Keratinocyte (primary cell): ENCODE data around the gene GSTT4. TPM values are rescaled to one million over a fixed set of nuclear protein-coding genes. Genes with fewer than 3 reads are reported as not detected.

Source experiments
- DNase-seq: peaks from one replicate; pipeline ENCODE4 v3.0.0-alpha.2; 2011; ENCODE audit warnings: low read depth, missing footprints, low spot score
- FAIRE-seq: peaks from 2 replicates; lab custom pipeline; 2011; peaks lifted over from hg19 to GRCh38; lab: Jason Lieb, UNC
- H2AFZ ChIP-seq: 2 replicates; pipeline ENCODE4 v1.6.0; 2012; ENCODE audit warnings: low read length, control low read depth, inconsistent platforms; ENCODE audit not compliant: control insufficient read depth
- H3K27ac ChIP-seq: 2 replicates; pipeline ENCODE4 v1.5.1; 2011; ENCODE audit warnings: low read length; ENCODE audit not compliant: control insufficient read depth, insufficient read depth
- H3K27me3 ChIP-seq: 3 replicates; pipeline ENCODE4 v1.6.0; 2011; ENCODE audit warnings: low read length; ENCODE audit not compliant: control insufficient read depth, insufficient read depth; ENCODE audit errors: extremely low read depth
- H3K36me3 ChIP-seq, 2 experiments: 2 replicates in 1 of 2; 3 replicates in 1 of 2; pipeline ENCODE4 v1.5.1; 2011; ENCODE audit warnings: low read length in 2 of 2, mild to moderate bottlenecking in 1 of 2; ENCODE audit not compliant: control insufficient read depth in 2 of 2, insufficient read depth in 2 of 2; ENCODE audit errors: extremely low read depth in 1 of 2
- H3K4me1 ChIP-seq: 3 replicates; pipeline ENCODE4 v1.5.1; 2011; ENCODE audit warnings: low read length; ENCODE audit not compliant: control insufficient read depth, insufficient read depth; ENCODE audit errors: extremely low read depth
- H3K4me2 ChIP-seq: 3 replicates; pipeline ENCODE4 v1.6.0; 2011; ENCODE audit warnings: low read depth, low read length; ENCODE audit not compliant: control insufficient read depth, insufficient read depth; ENCODE audit errors: extremely low read depth
- H3K4me3 ChIP-seq, 3 experiments: fragments of 200-600 bp in 1 of 3; sonication (generic) in 1 of 3; 2 replicates in 2 of 3; 3 replicates in 1 of 3; pipeline ENCODE4 v1.5.1; 2011 to 2016; ENCODE audit warnings: low read length in 3 of 3, mild to moderate bottlenecking in 3 of 3, control low read depth in 2 of 3, inconsistent platforms in 1 of 3, low read depth in 1 of 3, mixed read lengths in 1 of 3, mixed run types in 1 of 3, moderate library complexity in 1 of 3; ENCODE audit not compliant: control insufficient read depth in 2 of 3, insufficient read depth in 2 of 3; ENCODE audit errors: extremely low read depth in 1 of 3
- H3K79me2 ChIP-seq: 2 replicates; pipeline ENCODE4 v1.6.0; 2012; ENCODE audit warnings: low read length; ENCODE audit not compliant: control insufficient read depth, insufficient read depth
- H3K9ac ChIP-seq: 3 replicates; pipeline ENCODE4 v1.6.0; 2011; ENCODE audit warnings: low read length; ENCODE audit not compliant: control insufficient read depth, insufficient read depth; ENCODE audit errors: extremely low read depth
- H3K9me1 ChIP-seq: 3 replicates; pipeline ENCODE4 v1.6.0; 2011; ENCODE audit warnings: low read length; ENCODE audit not compliant: control insufficient read depth, insufficient read depth; ENCODE audit errors: extremely low read depth
- H3K9me3 ChIP-seq: 2 replicates; pipeline ENCODE4 v1.5.1; 2012; ENCODE audit warnings: low read depth, low read length; ENCODE audit not compliant: control insufficient read depth
- H4K20me1 ChIP-seq: 3 replicates; pipeline ENCODE4 v1.6.0; 2011; ENCODE audit warnings: low read length; ENCODE audit not compliant: control insufficient read depth, insufficient read depth; ENCODE audit errors: extremely low read depth
- EZH2 ChIP-seq: IDR thresholded peaks from one replicate; pipeline ENCODE4 v1.6.1; 2012; ENCODE audit warnings: inconsistent platforms, mild to moderate bottlenecking, low read length, moderate library complexity
- dilution Hi-C: fragments of 300-500 bp; cut with MboI; formaldehyde crosslinking; loops from one replicate; pipeline ENCODE4 v1.7.0; 2020; ENCODE audit warnings: low sequenced_read_pairs; ENCODE audit not compliant: extremely low pct_ligation_motif_present
- polyA plus RNA-seq, 5 experiments: library from polyadenylated mRNA; depleted of rRNA in 3 of 5; stranded (reverse) in 3 of 5; stranded (forward) in 1 of 5; unstranded in 1 of 5; fragments of >200 nt; gene quantifications; 1 replicate in 1 of 5; 2 replicates in 3 of 5; 3 replicates in 1 of 5; pipeline versions ENCODE4 v1.2.1 to v1.2.3, GENCODE V29; 2011 to 2012; ENCODE audit warnings: missing spikeins in 2 of 5, low read depth in 1 of 5, low replicate concordance in 1 of 5
- TF ChIP-seq, protein P1 (sequence below), 3 experiments: IDR thresholded peaks in 1 of 3; conservative IDR thresholded peaks in 1 of 3; optimal IDR thresholded peaks in 1 of 3; 2 replicates in 2 of 3; 3 replicates in 1 of 3; pipeline versions ENCODE3 to v1.5.1; 2011; ENCODE audit warnings: low read length in 3 of 3, mild to moderate bottlenecking in 3 of 3, moderate library complexity in 2 of 3, control low read depth in 1 of 3, inconsistent platforms in 1 of 3; ENCODE audit not compliant: insufficient read depth in 2 of 3; ENCODE audit errors: extremely low read depth in 1 of 3

The GSTT4 gene
- polyA plus RNA-seq, 1 donor (not counting 4 experiments of a cell fraction or from before 2014, with no cell fraction given) = not detected

DNA sequence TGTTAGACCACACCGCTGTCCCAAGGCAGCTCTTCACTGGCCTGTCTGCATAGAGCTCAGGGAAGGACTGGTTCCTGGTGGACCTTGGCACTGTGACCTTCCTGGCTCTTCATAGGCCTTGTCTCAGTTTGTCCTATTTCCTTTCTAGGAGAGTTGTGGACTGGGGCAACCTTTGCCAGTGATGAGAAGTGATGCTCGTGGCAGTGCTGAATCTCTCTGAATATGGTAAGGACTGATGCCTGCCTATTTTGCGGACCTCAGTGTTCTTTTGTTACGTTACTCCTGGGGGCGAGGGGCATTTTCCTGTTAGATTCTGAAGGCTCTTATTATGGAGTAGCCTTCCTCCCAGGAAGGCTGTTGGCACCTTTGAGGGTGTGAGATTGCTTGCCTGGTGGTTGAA, 30.0 kb upstream of the GSTT4 start:
- Histone ChIP-seq H3K9me1 (no peaks in the 10 kb centered on the region), H3K27ac (no peak overlapping the region), H2AFZ (no peak overlapping the region), H3K9ac (no peak overlapping the region), H3K79me2 (peaks cover 30% of the 10 kb centered on the region), H3K4me2 (no peak overlapping the region), H3K36me3 (peaks cover 0 to 24% of the 10 kb centered on the region in 2 experiments), H3K4me3 (no peak overlapping the region), H3K27me3 (no peaks in the 10 kb centered on the region), H3K4me1 (peaks cover 17% of the 10 kb centered on the region), H3K9me3 (no peaks in the 10 kb centered on the region), H4K20me1 (no peaks in the 10 kb centered on the region)
- TF ChIP-seq, protein P1, sequence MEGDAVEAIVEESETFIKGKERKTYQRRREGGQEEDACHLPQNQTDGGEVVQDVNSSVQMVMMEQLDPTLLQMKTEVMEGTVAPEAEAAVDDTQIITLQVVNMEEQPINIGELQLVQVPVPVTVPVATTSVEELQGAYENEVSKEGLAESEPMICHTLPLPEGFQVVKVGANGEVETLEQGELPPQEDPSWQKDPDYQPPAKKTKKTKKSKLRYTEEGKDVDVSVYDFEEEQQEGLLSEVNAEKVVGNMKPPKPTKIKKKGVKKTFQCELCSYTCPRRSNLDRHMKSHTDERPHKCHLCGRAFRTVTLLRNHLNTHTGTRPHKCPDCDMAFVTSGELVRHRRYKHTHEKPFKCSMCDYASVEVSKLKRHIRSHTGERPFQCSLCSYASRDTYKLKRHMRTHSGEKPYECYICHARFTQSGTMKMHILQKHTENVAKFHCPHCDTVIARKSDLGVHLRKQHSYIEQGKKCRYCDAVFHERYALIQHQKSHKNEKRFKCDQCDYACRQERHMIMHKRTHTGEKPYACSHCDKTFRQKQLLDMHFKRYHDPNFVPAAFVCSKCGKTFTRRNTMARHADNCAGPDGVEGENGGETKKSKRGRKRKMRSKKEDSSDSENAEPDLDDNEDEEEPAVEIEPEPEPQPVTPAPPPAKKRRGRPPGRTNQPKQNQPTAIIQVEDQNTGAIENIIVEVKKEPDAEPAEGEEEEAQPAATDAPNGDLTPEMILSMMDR (optimal IDR thresholded peaks at IDR 0.05 in 1 of 3, IDR thresholded peaks at IDR 0.05 in 1 of 3, conservative IDR thresholded peaks at IDR 0.05 in 1 of 3; ENCODE audit: extremely low read depth in 1 of 3, insufficient read depth in 2 of 3, low read length in 3 of 3) = no peak
- TF ChIP-seq EZH2 = no peak
- dilution Hi-C loops = no loop called here
- DNase-seq (no peak), FAIRE-seq (no peak)

DNA sequence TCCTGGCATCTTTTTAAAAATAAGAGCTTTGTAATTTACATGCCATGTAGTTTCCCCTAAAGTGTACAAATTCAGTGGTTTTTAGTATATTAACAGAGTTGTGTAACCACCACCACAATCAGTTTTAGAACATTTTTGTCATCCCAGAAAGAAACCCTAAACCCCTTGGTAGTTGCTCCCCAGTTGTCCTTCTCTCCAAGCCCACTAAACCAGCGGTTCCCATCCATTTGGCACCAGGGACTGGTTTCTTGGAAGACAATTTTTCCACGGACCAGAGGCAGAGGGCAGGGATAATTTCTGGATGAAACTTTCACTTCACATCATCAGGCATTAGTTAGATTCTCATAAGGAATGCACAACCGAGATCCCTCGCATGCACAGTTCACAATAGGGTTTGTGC, 28.5 kb upstream of the GSTT4 start:
- TF ChIP-seq EZH2 = no peak
- TF ChIP-seq, protein P1 (optimal IDR thresholded peaks at IDR 0.05 in 1 of 3, IDR thresholded peaks at IDR 0.05 in 1 of 3, conservative IDR thresholded peaks at IDR 0.05 in 1 of 3; ENCODE audit: extremely low read depth in 1 of 3, insufficient read depth in 2 of 3, low read length in 3 of 3) = no peak
- dilution Hi-C loops = no loop called here
- Histone ChIP-seq H3K4me3 (no peak overlapping the region), H3K79me2 (peaks cover 42% of the 10 kb centered on the region), H3K36me3 (peaks cover 0 to 22% of the 10 kb centered on the region in 2 experiments), H3K27ac (no peak overlapping the region), H3K9me3 (no peaks in the 10 kb centered on the region), H4K20me1 (no peaks in the 10 kb centered on the region), H3K4me1 (peaks cover 11% of the 10 kb centered on the region), H3K27me3 (no peaks in the 10 kb centered on the region), H2AFZ (no peak overlapping the region), H3K9ac (no peak overlapping the region), H3K9me1 (no peaks in the 10 kb centered on the region), H3K4me2 (no peak overlapping the region)
- FAIRE-seq = no peak
- DNase-seq = no peak
